Heart left ventricle (tissue), 13 donors: ENCODE measurements around the gene RORC.

Source experiments
- POLR2A ChIP-seq, 2 donors: fragments of 450-650 bp; IDR thresholded peaks; one replicate each; pipeline ENCODE4 v1.6.1; 2017; ENCODE audit warnings: antibody characterized with exemption in 2 of 2, mild to moderate bottlenecking in 2 of 2, moderate library complexity in 2 of 2
- TF ChIP-seq, protein P1 (sequence below), 12 donors: fragments of 200-600 bp; sonication (generic) in 4 of 12; IDR thresholded peaks; one replicate each; pipeline versions ENCODE4 v1.5.0 to v1.8.0; 2018 to 2022; ENCODE audit warnings: antibody characterized with exemption in 12 of 12, mild to moderate bottlenecking in 5 of 12
- donor health status: ischemic (EF 13 %, LVEDD 7.1; RV severe dilation, severe dysfunction).
- donor health status: DM: no; HTN: yes; CAD: no.
- donor health status: DM: no; HTN: no; CAD: no.
- donor health status: ischemic (EF 25% LVEDD 6.9; RV normal size, moderate dysfunction).
- donor health status: ischemic (EF 25% LVEDD 5.7; RV mildly dilated, moderate dysfunction).
- donor health status: ischemic (EF 35%, LVEDD 5.7; RV mildly dilated, moderate dysfunction).
- donor health status: nonischemic (EF 11% LVEDD 7.7; RV severe dilation, severe dysfunction).
- donor health status: DM: yes; HTN: yes; CAD: no.
- donor health status: PGD.
- donor health status: ischemic (EF 29% LVEDD 5.4; RV normal size, mild dysfunction).
- donor health status: nonischemic (EF 23%, LVEDD 6.1; RV moderate dilation, normal function).

GRCh38 chr1:151807766-151808165, 23.8 kb downstream of the RORC start:
- TF ChIP-seq, protein P1, sequence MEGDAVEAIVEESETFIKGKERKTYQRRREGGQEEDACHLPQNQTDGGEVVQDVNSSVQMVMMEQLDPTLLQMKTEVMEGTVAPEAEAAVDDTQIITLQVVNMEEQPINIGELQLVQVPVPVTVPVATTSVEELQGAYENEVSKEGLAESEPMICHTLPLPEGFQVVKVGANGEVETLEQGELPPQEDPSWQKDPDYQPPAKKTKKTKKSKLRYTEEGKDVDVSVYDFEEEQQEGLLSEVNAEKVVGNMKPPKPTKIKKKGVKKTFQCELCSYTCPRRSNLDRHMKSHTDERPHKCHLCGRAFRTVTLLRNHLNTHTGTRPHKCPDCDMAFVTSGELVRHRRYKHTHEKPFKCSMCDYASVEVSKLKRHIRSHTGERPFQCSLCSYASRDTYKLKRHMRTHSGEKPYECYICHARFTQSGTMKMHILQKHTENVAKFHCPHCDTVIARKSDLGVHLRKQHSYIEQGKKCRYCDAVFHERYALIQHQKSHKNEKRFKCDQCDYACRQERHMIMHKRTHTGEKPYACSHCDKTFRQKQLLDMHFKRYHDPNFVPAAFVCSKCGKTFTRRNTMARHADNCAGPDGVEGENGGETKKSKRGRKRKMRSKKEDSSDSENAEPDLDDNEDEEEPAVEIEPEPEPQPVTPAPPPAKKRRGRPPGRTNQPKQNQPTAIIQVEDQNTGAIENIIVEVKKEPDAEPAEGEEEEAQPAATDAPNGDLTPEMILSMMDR (IDR thresholded peaks at IDR 0.05): no peak
- TF ChIP-seq POLR2A (IDR thresholded peaks at IDR 0.05): no peak
